ENCODE results near the gene CCDC24. TPM values are rescaled to one million over a fixed set of nuclear protein-coding genes. Genes with fewer than 3 reads are reported as not detected.

CCDC24 gene
- total and polyA plus RNA-seq, 2 of the 13 experiments (the other 11 are each of a cell fraction or from before 2014, with no cell fraction given) = 1.4 to 2.9 TPM

DNA sequence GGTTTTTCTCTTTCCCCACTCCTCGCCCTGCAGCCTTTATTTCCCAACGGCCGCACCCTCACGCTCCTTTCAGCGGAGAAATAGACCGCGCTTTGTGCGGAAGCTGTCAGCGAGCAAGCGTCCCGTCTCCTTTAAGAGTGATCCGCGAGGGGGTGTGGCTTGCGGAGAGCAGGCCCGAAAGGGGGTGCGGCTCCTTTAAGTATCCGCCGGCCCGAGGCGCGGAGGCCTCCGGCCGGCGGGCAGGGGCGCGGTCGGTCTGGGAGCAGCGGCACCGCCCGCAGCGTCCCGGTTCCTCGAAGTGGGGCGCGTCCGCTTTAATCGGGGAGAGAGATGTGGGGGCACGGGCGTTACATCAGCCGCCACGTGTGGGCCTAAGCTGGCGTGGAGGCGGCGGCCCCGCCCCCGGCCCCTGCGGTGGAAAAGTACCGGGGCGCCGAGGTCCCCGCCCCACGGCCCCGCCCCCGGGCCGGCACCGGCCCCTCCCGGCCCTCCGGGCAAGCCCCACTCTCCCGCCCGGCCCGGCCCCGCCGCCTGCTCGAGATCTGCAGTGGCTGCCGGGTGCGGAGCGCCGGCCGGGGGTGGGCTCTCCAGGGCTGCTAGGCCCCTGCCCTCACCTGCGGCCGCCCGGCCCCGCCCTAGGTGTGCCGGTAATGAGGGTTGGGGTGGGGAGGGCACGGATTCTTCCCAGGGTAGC is 38.7 kb downstream of the CCDC24 start:
- peak; percentile 65 for DNase-seq (ENCODE audit: low spot score)
- no peak overlapping the region for H2AFZ ChIP-seq (ENCODE audit: low read length)
- peak; percentile 25; the same call in 1 of the 2 replicates for TF ChIP-seq HDAC1 (CRISPR knock-in tag; IDR thresholded peaks at IDR 0.05)
- TF ChIP-seq, protein P1, sequence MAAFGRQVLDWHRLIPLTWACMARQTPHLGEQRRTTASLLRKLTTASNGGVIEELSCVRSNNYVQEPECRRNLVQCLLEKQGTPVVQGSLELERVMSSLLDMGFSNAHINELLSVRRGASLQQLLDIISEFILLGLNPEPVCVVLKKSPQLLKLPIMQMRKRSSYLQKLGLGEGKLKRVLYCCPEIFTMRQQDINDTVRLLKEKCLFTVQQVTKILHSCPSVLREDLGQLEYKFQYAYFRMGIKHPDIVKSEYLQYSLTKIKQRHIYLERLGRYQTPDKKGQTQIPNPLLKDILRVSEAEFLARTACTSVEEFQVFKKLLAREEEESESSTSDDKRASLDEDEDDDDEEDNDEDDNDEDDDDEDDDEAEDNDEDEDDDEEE (CRISPR knock-in tag; IDR thresholded peaks at IDR 0.05) = no peak
- TF ChIP-seq, protein P2, sequence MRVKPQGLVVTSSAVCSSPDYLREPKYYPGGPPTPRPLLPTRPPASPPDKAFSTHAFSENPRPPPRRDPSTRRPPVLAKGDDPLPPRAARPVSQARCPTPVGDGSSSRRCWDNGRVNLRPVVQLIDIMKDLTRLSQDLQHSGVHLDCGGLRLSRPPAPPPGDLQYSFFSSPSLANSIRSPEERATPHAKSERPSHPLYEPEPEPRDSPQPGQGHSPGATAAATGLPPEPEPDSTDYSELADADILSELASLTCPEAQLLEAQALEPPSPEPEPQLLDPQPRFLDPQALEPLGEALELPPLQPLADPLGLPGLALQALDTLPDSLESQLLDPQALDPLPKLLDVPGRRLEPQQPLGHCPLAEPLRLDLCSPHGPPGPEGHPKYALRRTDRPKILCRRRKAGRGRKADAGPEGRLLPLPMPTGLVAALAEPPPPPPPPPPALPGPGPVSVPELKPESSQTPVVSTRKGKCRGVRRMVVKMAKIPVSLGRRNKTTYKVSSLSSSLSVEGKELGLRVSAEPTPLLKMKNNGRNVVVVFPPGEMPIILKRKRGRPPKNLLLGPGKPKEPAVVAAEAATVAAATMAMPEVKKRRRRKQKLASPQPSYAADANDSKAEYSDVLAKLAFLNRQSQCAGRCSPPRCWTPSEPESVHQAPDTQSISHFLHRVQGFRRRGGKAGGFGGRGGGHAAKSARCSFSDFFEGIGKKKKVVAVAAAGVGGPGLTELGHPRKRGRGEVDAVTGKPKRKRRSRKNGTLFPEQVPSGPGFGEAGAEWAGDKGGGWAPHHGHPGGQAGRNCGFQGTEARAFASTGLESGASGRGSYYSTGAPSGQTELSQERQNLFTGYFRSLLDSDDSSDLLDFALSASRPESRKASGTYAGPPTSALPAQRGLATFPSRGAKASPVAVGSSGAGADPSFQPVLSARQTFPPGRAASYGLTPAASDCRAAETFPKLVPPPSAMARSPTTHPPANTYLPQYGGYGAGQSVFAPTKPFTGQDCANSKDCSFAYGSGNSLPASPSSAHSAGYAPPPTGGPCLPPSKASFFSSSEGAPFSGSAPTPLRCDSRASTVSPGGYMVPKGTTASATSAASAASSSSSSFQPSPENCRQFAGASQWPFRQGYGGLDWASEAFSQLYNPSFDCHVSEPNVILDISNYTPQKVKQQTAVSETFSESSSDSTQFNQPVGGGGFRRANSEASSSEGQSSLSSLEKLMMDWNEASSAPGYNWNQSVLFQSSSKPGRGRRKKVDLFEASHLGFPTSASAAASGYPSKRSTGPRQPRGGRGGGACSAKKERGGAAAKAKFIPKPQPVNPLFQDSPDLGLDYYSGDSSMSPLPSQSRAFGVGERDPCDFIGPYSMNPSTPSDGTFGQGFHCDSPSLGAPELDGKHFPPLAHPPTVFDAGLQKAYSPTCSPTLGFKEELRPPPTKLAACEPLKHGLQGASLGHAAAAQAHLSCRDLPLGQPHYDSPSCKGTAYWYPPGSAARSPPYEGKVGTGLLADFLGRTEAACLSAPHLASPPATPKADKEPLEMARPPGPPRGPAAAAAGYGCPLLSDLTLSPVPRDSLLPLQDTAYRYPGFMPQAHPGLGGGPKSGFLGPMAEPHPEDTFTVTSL (CRISPR knock-in tag; IDR thresholded peaks at IDR 0.05; ENCODE audit: borderline replicate concordance) = 0 out of 2 replicates have a peak, but pooled peaks have one; percentile 34
- 0 out of 2 replicates have a peak, but pooled peaks have one; percentile 23 for TF ChIP-seq BHLHE40 (IDR thresholded peaks at IDR 0.05; ENCODE audit: low read length)
- peak; percentile 36; the same call in 1 of the 2 replicates for TF ChIP-seq ZBTB3 (CRISPR knock-in tag; IDR thresholded peaks at IDR 0.05; ENCODE audit: borderline replicate concordance, low read depth)
- peak; percentile 31; the same call in 1 of the 2 replicates for TF ChIP-seq SIN3A (IDR thresholded peaks at IDR 0.05; ENCODE audit: borderline replicate concordance, low read depth, low read length)
- TF ChIP-seq, protein P3, sequence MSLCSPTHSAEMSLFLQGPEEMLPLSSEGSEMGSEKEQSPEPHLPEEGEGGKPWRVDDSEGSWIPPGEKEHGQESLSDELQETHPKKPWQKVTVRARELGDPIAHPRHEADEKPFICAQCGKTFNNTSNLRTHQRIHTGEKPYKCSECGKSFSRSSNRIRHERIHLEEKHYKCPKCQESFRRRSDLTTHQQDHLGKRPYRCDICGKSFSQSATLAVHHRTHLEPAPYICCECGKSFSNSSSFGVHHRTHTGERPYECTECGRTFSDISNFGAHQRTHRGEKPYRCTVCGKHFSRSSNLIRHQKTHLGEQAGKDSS (CRISPR knock-in tag; IDR thresholded peaks at IDR 0.05; ENCODE audit: borderline replicate concordance, low read depth) = 0 out of 2 replicates have a peak, but pooled peaks have one; percentile 53
- TF ChIP-seq CHD4 (IDR thresholded peaks at IDR 0.05; ENCODE audit: borderline replicate concordance, low read length) = no peak
- 0 out of 2 replicates have a peak, but pooled peaks have one; percentile 19 for TF ChIP-seq CCDC6 (CRISPR knock-in tag; IDR thresholded peaks at IDR 0.05)
- TF ChIP-seq RFXAP (CRISPR knock-in tag; IDR thresholded peaks at IDR 0.05; ENCODE audit: borderline replicate concordance) = peak; percentile 48; the same call in 1 of the 2 replicates
- TF ChIP-seq AHR (CRISPR knock-in tag; IDR thresholded peaks at IDR 0.05) = 0 out of 2 replicates have a peak, but pooled peaks have one; percentile 31
- TF ChIP-seq, protein P4, sequence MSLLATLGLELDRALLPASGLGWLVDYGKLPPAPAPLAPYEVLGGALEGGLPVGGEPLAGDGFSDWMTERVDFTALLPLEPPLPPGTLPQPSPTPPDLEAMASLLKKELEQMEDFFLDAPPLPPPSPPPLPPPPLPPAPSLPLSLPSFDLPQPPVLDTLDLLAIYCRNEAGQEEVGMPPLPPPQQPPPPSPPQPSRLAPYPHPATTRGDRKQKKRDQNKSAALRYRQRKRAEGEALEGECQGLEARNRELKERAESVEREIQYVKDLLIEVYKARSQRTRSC (CRISPR knock-in tag; IDR thresholded peaks at IDR 0.05; ENCODE audit: low read depth) = 0 out of 2 replicates have a peak, but pooled peaks have one; percentile 49
- TF ChIP-seq ZNF143 (CRISPR knock-in tag; IDR thresholded peaks at IDR 0.05) = peak; percentile 16; the same call in 1 of the 2 replicates
- peak; percentile 82 for TF ChIP-seq ZFY (CRISPR knock-in tag; IDR thresholded peaks at IDR 0.05)

More for the DNA sequence above, 38.7 kb downstream of the CCDC24 start:
- intact Hi-C loops (cut with micrococcal nuclease; ENCODE audit: unreplicated experiment) (loop anchor here (10.0 kb wide), 1 partner anchor 95 kb away; the partner anchor contains the start of gene ARTN), in situ Hi-C loops (cut with HindIII; ENCODE audit: extremely low pct_ligation_motif_present, low pct_unique_long_range_greater_than_20kb) (loop anchor here (5.0 kb wide), 1 partner anchor 33 kb away; no protein-coding TSS in a partner anchor)
- Histone ChIP-seq H3K9ac (ENCODE audit: insufficient read depth, low read depth, low read length) (peak overlapping the region; percentile 85), H3K27me3 (ENCODE audit: control insufficient read depth in 1 of 2, insufficient read depth in 2 of 2, low read length in 2 of 2) (no peaks in the 10 kb centered on the region), H3K79me2 (ENCODE audit: insufficient read depth, low read length) (no peaks in the 10 kb centered on the region), H3K4me2 (ENCODE audit: low read depth, low read length) (peak overlapping the region; percentile 95), H3K4me3 (replicated peaks in 1 of 3; ENCODE audit: insufficient read depth in 1 of 3, low read depth in 2 of 3, low read length in 3 of 3) (peak overlapping the region; percentile 91 to 96 (median 95)), H4K20me1 (ENCODE audit: insufficient read depth, low read length) (no peaks in the 10 kb centered on the region), H3K36me3 (replicated peaks in 1 of 2; ENCODE audit: control insufficient read depth in 1 of 2, insufficient read depth in 2 of 2, low read length in 2 of 2) (peaks cover under 1 to 8% of the 10 kb centered on the region in 2 experiments; a peak in 2 of 5 replicates), H3K27ac (ENCODE audit: extremely low read length, insufficient read depth, low read length) (peak overlapping the region; percentile 78), H3K4me1 (ENCODE audit: insufficient read depth, low read length) (peaks cover 39% of the 10 kb centered on the region), H3K9me3 (ENCODE audit: low read length) (no peaks in the 10 kb centered on the region)
- ATAC-seq = peak; percentile 69
- no peak for FAIRE-seq
- no TSS peak for BruUV-seq (replicated peaks)
- ChIA-PET POLR2A (interaction anchor here (1.0 to 5.4 kb wide), 5 partner anchors 13 to 96 kb away, joined by 3 to 32 read pairs (median 9); partner anchors contain the start of genes ARTN and DPH2), CTCF (ENCODE audit: low intra/inter-chr PET ratio, low total read pairs) (interaction anchor here (1.2 kb wide), 1 partner anchor 25 kb away, joined by 3 read pairs; no protein-coding TSS in a partner anchor)
- under 1% methylated on average over 27 of the region's 75 CpGs for WGBS (ENCODE audit: low lambda C conversion rate)

All from HepG2 (cell line).